MM.1S (cell line): ENCODE measurements around the gene MAS1L.

ENCODE experiments used
- DNase-seq: peaks from one replicate; pipeline ENCODE4 v3.0.0-alpha.2; 2015
- H2AFZ ChIP-seq: fragments of 300-600 bp; sonication (generic); 2 replicates; pipeline ENCODE4 v1.6.0; 2016; ENCODE audit warnings: antibody characterized with exemption, low read length
- H3F3A ChIP-seq: fragments of 300-600 bp; sonication (generic); 2 replicates; pipeline ENCODE4 v1.6.1; 2016; ENCODE audit warnings: mild to moderate bottlenecking, antibody characterized with exemption, low read length, moderate library complexity, mixed read lengths; ENCODE audit not compliant: insufficient read depth
- H3K27ac ChIP-seq: fragments of 300-600 bp; sonication (generic); 2 replicates; pipeline ENCODE4 v1.5.1; 2016; ENCODE audit warnings: mild to moderate bottlenecking, low read length
- H3K27me3 ChIP-seq: fragments of 300-600 bp; sonication (generic); replicated peaks from 2 replicates; pipeline ENCODE4 v1.6.0; 2016; ENCODE audit warnings: low read length; ENCODE audit not compliant: insufficient read depth
- H3K36me3 ChIP-seq: fragments of 300-600 bp; sonication (generic); replicated peaks from 2 replicates; pipeline ENCODE4 v1.6.1; 2016; ENCODE audit warnings: mild to moderate bottlenecking, low read length, mixed read lengths; ENCODE audit not compliant: insufficient read depth
- H3K4me1 ChIP-seq: fragments of 300-600 bp; sonication (generic); 2 replicates; pipeline ENCODE4 v1.6.1; 2016; ENCODE audit warnings: low read length, mixed read lengths
- H3K4me2 ChIP-seq: fragments of 300-600 bp; sonication (generic); 2 replicates; pipeline ENCODE4 v1.6.0; 2016; ENCODE audit warnings: low read depth, low read length
- H3K4me3 ChIP-seq: fragments of 300-600 bp; sonication (generic); 2 replicates; pipeline ENCODE4 v1.5.1; 2016; ENCODE audit warnings: low read length, mixed read lengths
- H3K79me2 ChIP-seq: fragments of 300-600 bp; sonication (generic); 2 replicates; pipeline ENCODE4 v1.6.1; 2016; ENCODE audit warnings: mixed run types, low read length, mixed read lengths
- H3K9ac ChIP-seq: fragments of 300-600 bp; sonication (generic); 2 replicates; pipeline ENCODE4 v1.6.1; 2016; ENCODE audit warnings: low read length, mixed read lengths
- H3K9me2 ChIP-seq: fragments of 300-600 bp; sonication (generic); replicated peaks from 2 replicates; pipeline ENCODE4 v1.6.1; 2016; ENCODE audit warnings: mild to moderate bottlenecking, low read length, mixed read lengths; ENCODE audit not compliant: insufficient read depth
- H3K9me3 ChIP-seq: fragments of 300-600 bp; sonication (generic); replicated peaks from 2 replicates; pipeline ENCODE4 v1.6.1; 2016; ENCODE audit warnings: mild to moderate bottlenecking, low read length, mixed read lengths; ENCODE audit not compliant: insufficient read depth
- H4K20me1 ChIP-seq: fragments of 300-600 bp; sonication (generic); 2 replicates; pipeline ENCODE4 v1.6.1; 2016; ENCODE audit warnings: mild to moderate bottlenecking, low read length, moderate library complexity, mixed read lengths; ENCODE audit not compliant: insufficient read depth
- CTCF ChIP-seq: fragments of 300-600 bp; sonication (generic); IDR thresholded peaks from 2 replicates; pipeline ENCODE4 v1.5.1; 2016; ENCODE audit warnings: antibody characterized with exemption, low read length, mixed read lengths
- EZH2 ChIP-seq: fragments of 300-600 bp; sonication (generic); optimal IDR thresholded peaks from 2 replicates; pipeline ENCODE3; 2017; ENCODE audit warnings: low read depth, mild to moderate bottlenecking, antibody characterized with exemption, low read length, mixed read lengths
- EZH2phosphoT487 ChIP-seq: fragments of 300-600 bp; sonication (generic); IDR thresholded peaks from 2 replicates; pipeline ENCODE4 v1.6.1; 2018; ENCODE audit warnings: antibody characterized with exemption, low read length

MAS1L gene

GRCh38 chr6:29509239-29509638, 21.5 kb upstream of the MAS1L start:
- TF ChIP-seq EZH2phosphoT487 (no peak), CTCF (no peak), EZH2 (no peak)
- Histone ChIP-seq H2AFZ (no peak overlapping the region), H3K4me3 (no peak overlapping the region), H3K9ac (no peak overlapping the region), H3K27me3 (no peaks in the 10 kb centered on the region), H3K36me3 (no peaks in the 10 kb centered on the region), H3F3A (no peaks in the 10 kb centered on the region), H3K9me3 (no peaks in the 10 kb centered on the region), H3K9me2 (no peaks in the 10 kb centered on the region), H3K4me1 (peaks cover 9% of the 10 kb centered on the region), H3K79me2 (no peaks in the 10 kb centered on the region), H3K4me2 (no peak overlapping the region), H4K20me1 (no peaks in the 10 kb centered on the region), H3K27ac (no peak overlapping the region)
- DNase-seq: peak; percentile 61

GRCh38 chr6:29507319-29507718, 19.6 kb upstream of the MAS1L start:
- no peak overlapping the region for H3K9ac ChIP-seq
- TF ChIP-seq EZH2phosphoT487: no peak

GRCh38 chr6:29506446-29507067, 18.8 kb upstream of the MAS1L start:
- no peaks in the 10 kb centered on the region for H3K36me3 ChIP-seq
- no peak overlapping the region for H3K9ac ChIP-seq
- no peak overlapping the region for H3K27ac ChIP-seq
- H3F3A ChIP-seq: no peaks in the 10 kb centered on the region
- H3K9me3 ChIP-seq: no peaks in the 10 kb centered on the region
- no peak overlapping the region for H3K4me2 ChIP-seq
- H3K79me2 ChIP-seq: no peaks in the 10 kb centered on the region
- no peak overlapping the region for H3K4me3 ChIP-seq
- no peaks in the 10 kb centered on the region for H4K20me1 ChIP-seq
- no peak for DNase-seq
- TF ChIP-seq EZH2phosphoT487 (no peak), CTCF (no peak)
- H3K27me3 ChIP-seq: no peaks in the 10 kb centered on the region
- no peaks in the 10 kb centered on the region for H3K9me2 ChIP-seq
- H3K4me1 ChIP-seq: peaks cover 9% of the 10 kb centered on the region
- H2AFZ ChIP-seq: no peak overlapping the region

More at GRCh38 chr6:29507319-29507718, 19.6 kb upstream of the MAS1L start:
- Histone ChIP-seq H3K4me3 (no peak overlapping the region), H3K9me2 (no peaks in the 10 kb centered on the region), H3K9me3 (no peaks in the 10 kb centered on the region), H4K20me1 (no peaks in the 10 kb centered on the region), H3F3A (no peaks in the 10 kb centered on the region), H3K4me2 (no peak overlapping the region), H3K4me1 (peaks cover 9% of the 10 kb centered on the region), H3K27ac (no peak overlapping the region), H3K36me3 (no peaks in the 10 kb centered on the region), H2AFZ (no peak overlapping the region), H3K79me2 (no peaks in the 10 kb centered on the region), H3K27me3 (no peaks in the 10 kb centered on the region)
- DNase-seq: no peak

GRCh38 chr6:29505808-29506207, 18.1 kb upstream of the MAS1L start:
- no peaks in the 10 kb centered on the region for H3K36me3 ChIP-seq
- H3K9me2 ChIP-seq: no peaks in the 10 kb centered on the region
- no peak overlapping the region for H3K4me2 ChIP-seq
- H3F3A ChIP-seq: no peaks in the 10 kb centered on the region
- no peaks in the 10 kb centered on the region for H3K27me3 ChIP-seq
- no peaks in the 10 kb centered on the region for H4K20me1 ChIP-seq
- no peak for DNase-seq
- H3K4me3 ChIP-seq: no peak overlapping the region
- no peak overlapping the region for H3K27ac ChIP-seq
- H3K79me2 ChIP-seq: no peaks in the 10 kb centered on the region
- peaks cover 9% of the 10 kb centered on the region for H3K4me1 ChIP-seq
- H3K9ac ChIP-seq: no peak overlapping the region
- no peak overlapping the region for H2AFZ ChIP-seq
- H3K9me3 ChIP-seq: no peaks in the 10 kb centered on the region
- TF ChIP-seq EZH2phosphoT487 (no peak), CTCF (no peak), EZH2 (no peak)
